ENCODE results near the gene QSOX2.

Gene QSOX2

GRCh38 chr9:136211441-136212344 is 33.9 kb downstream of the QSOX2 start:
- no peak for TF ChIP-seq SIN3A (IDR thresholded peaks at IDR 0.05; ENCODE audit: borderline replicate concordance, insufficient read depth, low read length)
- TF ChIP-seq POLR2AphosphoS5 (IDR thresholded peaks at IDR 0.05; ENCODE audit: low read depth, low read length), result no peak
- TF ChIP-seq TAF1 (IDR thresholded peaks at IDR 0.05; ENCODE audit: borderline replicate concordance, insufficient read depth, low read length), result no peak
- no peak for TF ChIP-seq FOXP2 (optimal IDR thresholded peaks at IDR 0.05; ENCODE audit: borderline replicate concordance, extremely low read depth, extremely low read length, insufficient read depth)
- TF ChIP-seq REST (IDR thresholded peaks at IDR 0.05; ENCODE audit: insufficient read depth in 1 of 2, low read depth in 2 of 2, low read length in 2 of 2), result no peak

- TF ChIP-seq SIN3A (IDR thresholded peaks at IDR 0.05; ENCODE audit: borderline replicate concordance, insufficient read depth, low read length), result no peak
- TF ChIP-seq FOXP2 (optimal IDR thresholded peaks at IDR 0.05; ENCODE audit: borderline replicate concordance, extremely low read depth, extremely low read length, insufficient read depth), result no peak
- TF ChIP-seq TAF1 (IDR thresholded peaks at IDR 0.05; ENCODE audit: borderline replicate concordance, insufficient read depth, low read length), result no peak
- TF ChIP-seq POLR2AphosphoS5 (IDR thresholded peaks at IDR 0.05; ENCODE audit: low read depth, low read length), result no peak
- no peak for TF ChIP-seq REST (IDR thresholded peaks at IDR 0.05; ENCODE audit: insufficient read depth in 1 of 2, low read depth in 2 of 2, low read length in 2 of 2)
These were observed 34.6 kb downstream of the QSOX2 start for GRCh38 chr9:136211006-136211405.

- TF ChIP-seq FOXP2 (optimal IDR thresholded peaks at IDR 0.05; ENCODE audit: borderline replicate concordance, extremely low read depth, extremely low read length, insufficient read depth) (no peak), REST (IDR thresholded peaks at IDR 0.05; ENCODE audit: insufficient read depth in 1 of 2, low read depth in 2 of 2, low read length in 2 of 2) (no peak), SIN3A (IDR thresholded peaks at IDR 0.05; ENCODE audit: borderline replicate concordance, insufficient read depth, low read length) (no peak), POLR2AphosphoS5 (IDR thresholded peaks at IDR 0.05; ENCODE audit: low read depth, low read length) (no peak), TAF1 (IDR thresholded peaks at IDR 0.05; ENCODE audit: borderline replicate concordance, insufficient read depth, low read length) (no peak)
These were observed 35.3 kb downstream of the QSOX2 start for GRCh38 chr9:136210276-136210675.

- TF ChIP-seq SIN3A (IDR thresholded peaks at IDR 0.05; ENCODE audit: borderline replicate concordance, insufficient read depth, low read length) (no peak), FOXP2 (optimal IDR thresholded peaks at IDR 0.05; ENCODE audit: borderline replicate concordance, extremely low read depth, extremely low read length, insufficient read depth) (no peak), TAF1 (IDR thresholded peaks at IDR 0.05; ENCODE audit: borderline replicate concordance, insufficient read depth, low read length) (no peak), REST (IDR thresholded peaks at IDR 0.05; ENCODE audit: insufficient read depth in 1 of 2, low read depth in 2 of 2, low read length in 2 of 2) (no peak), POLR2AphosphoS5 (IDR thresholded peaks at IDR 0.05; ENCODE audit: low read depth, low read length) (no peak)
These were observed 35.8 kb downstream of the QSOX2 start for GRCh38 chr9:136209786-136210185.

Measured in PFSK-1 (cell line).